ENCODE measurements around the gene GATAD1. TPM values are rescaled to one million over a fixed set of nuclear protein-coding genes. Genes with fewer than 3 reads are reported as not detected.
"Not testable (repeated sequence)": the region's sequence is repeated elsewhere in the genome, so short reads cannot be mapped to it uniquely, and the experiment has no call there.

The GATAD1 gene
- total RNA-seq, 1 donor from 2014 or later, result 26.2 TPM

GRCh38 chr7:92404170-92404614 is 43.1 kb upstream of the GATAD1 start:
- Mint-ChIP-seq H3K36me3 (ENCODE audit: low read depth) (peaks cover 12% of the 10 kb centered on the region), H3K4me3 (ENCODE audit: unreplicated experiment) (no peak overlapping the region), H3K27ac (ENCODE audit: unreplicated experiment) (no peak overlapping the region), H3K27me3 (ENCODE audit: low read depth) (no peaks in the 10 kb centered on the region), H3K9me3 (ENCODE audit: low read depth) (no peaks in the 10 kb centered on the region), H3K4me1 (ENCODE audit: low read depth) (no peaks in the 10 kb centered on the region)
- TF ChIP-seq, protein P1, sequence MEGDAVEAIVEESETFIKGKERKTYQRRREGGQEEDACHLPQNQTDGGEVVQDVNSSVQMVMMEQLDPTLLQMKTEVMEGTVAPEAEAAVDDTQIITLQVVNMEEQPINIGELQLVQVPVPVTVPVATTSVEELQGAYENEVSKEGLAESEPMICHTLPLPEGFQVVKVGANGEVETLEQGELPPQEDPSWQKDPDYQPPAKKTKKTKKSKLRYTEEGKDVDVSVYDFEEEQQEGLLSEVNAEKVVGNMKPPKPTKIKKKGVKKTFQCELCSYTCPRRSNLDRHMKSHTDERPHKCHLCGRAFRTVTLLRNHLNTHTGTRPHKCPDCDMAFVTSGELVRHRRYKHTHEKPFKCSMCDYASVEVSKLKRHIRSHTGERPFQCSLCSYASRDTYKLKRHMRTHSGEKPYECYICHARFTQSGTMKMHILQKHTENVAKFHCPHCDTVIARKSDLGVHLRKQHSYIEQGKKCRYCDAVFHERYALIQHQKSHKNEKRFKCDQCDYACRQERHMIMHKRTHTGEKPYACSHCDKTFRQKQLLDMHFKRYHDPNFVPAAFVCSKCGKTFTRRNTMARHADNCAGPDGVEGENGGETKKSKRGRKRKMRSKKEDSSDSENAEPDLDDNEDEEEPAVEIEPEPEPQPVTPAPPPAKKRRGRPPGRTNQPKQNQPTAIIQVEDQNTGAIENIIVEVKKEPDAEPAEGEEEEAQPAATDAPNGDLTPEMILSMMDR (IDR thresholded peaks at IDR 0.05), result peak; percentile 32
- no peak for DNase-seq (ENCODE audit: low spot score)

GRCh38 chr7:92409357-92409756 is 37.9 kb upstream of the GATAD1 start:
- no peaks in the 10 kb centered on the region for H3K4me1 Mint-ChIP-seq (ENCODE audit: low read depth)
- peaks cover 6% of the 10 kb centered on the region for H3K9me3 Mint-ChIP-seq (ENCODE audit: low read depth)
- TF ChIP-seq, protein P1 (IDR thresholded peaks at IDR 0.05), result no peak
- H3K27ac Mint-ChIP-seq (ENCODE audit: unreplicated experiment), result no peak overlapping the region
- peaks cover 5% of the 10 kb centered on the region for H3K27me3 Mint-ChIP-seq (ENCODE audit: low read depth)
- H3K36me3 Mint-ChIP-seq (ENCODE audit: low read depth), result peaks cover 2% of the 10 kb centered on the region
- no peak overlapping the region for H3K4me3 Mint-ChIP-seq (ENCODE audit: unreplicated experiment)
- DNase-seq (ENCODE audit: low spot score), result no peak

GRCh38 chr7:92410162-92410561 is 37.1 kb upstream of the GATAD1 start:
- DNase-seq (ENCODE audit: low spot score), result not testable (repeated sequence)

GRCh38 chr7:92412745-92413144 is 34.5 kb upstream of the GATAD1 start:
- Mint-ChIP-seq H3K27me3 (ENCODE audit: low read depth) (peaks cover 5% of the 10 kb centered on the region), H3K4me1 (ENCODE audit: low read depth) (no peaks in the 10 kb centered on the region)
- TF ChIP-seq, protein P1 (IDR thresholded peaks at IDR 0.05), result no peak

More at GRCh38 chr7:92410162-92410561, 37.1 kb upstream of the GATAD1 start:
- not testable (repeated sequence) for H3K27ac Mint-ChIP-seq (ENCODE audit: unreplicated experiment); H3K36me3 Mint-ChIP-seq (ENCODE audit: low read depth); H3K4me1 Mint-ChIP-seq (ENCODE audit: low read depth); H3K4me3 Mint-ChIP-seq (ENCODE audit: unreplicated experiment); H3K27me3 Mint-ChIP-seq (ENCODE audit: low read depth); H3K9me3 Mint-ChIP-seq (ENCODE audit: low read depth)

DNA sequence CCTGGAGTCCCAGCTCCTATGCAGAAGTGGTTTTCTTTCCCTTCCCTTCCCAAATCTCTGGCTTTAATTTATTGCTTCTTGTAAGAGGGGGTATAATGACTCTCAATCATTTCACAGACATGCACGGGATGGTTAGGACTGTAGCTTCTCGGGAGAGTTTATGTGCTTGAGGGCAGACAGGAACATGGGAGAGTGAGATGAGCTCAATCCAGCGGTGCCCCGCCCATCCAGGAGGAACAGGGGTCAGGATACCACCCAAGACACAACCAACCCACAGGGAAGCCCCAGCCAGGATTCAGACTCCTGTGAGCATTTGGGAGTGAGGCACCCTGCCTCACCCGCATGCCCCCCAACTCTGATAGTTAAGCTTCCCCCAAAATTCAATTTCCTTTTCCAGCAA is 33.7 kb upstream of the GATAD1 start:
- no peaks in the 10 kb centered on the region for H3K36me3 Mint-ChIP-seq (ENCODE audit: low read depth)
- no peak for DNase-seq (ENCODE audit: low spot score)
- H3K9me3 Mint-ChIP-seq (ENCODE audit: low read depth), result peaks cover 6% of the 10 kb centered on the region
- H3K27ac Mint-ChIP-seq (ENCODE audit: unreplicated experiment), result no peak overlapping the region
- H3K4me1 Mint-ChIP-seq (ENCODE audit: low read depth), result no peaks in the 10 kb centered on the region
- no peak overlapping the region for H3K4me3 Mint-ChIP-seq (ENCODE audit: unreplicated experiment)
- peaks cover 5% of the 10 kb centered on the region for H3K27me3 Mint-ChIP-seq (ENCODE audit: low read depth)
- TF ChIP-seq, protein P1 (IDR thresholded peaks at IDR 0.05), result no peak

More at GRCh38 chr7:92412745-92413144, 34.5 kb upstream of the GATAD1 start:
- no peak overlapping the region for H3K4me3 Mint-ChIP-seq (ENCODE audit: unreplicated experiment)
- H3K9me3 Mint-ChIP-seq (ENCODE audit: low read depth), result peaks cover 6% of the 10 kb centered on the region
- H3K36me3 Mint-ChIP-seq (ENCODE audit: low read depth), result no peaks in the 10 kb centered on the region
- no peak for DNase-seq (ENCODE audit: low spot score)
- H3K27ac Mint-ChIP-seq (ENCODE audit: unreplicated experiment), result no peak overlapping the region

- no peaks in the 10 kb centered on the region for H3K9me3 Mint-ChIP-seq (ENCODE audit: low read depth)
- peaks cover 5% of the 10 kb centered on the region for H3K27me3 Mint-ChIP-seq (ENCODE audit: low read depth)
- H3K27ac Mint-ChIP-seq (ENCODE audit: unreplicated experiment), result no peak overlapping the region
- H3K4me1 Mint-ChIP-seq (ENCODE audit: low read depth), result no peaks in the 10 kb centered on the region
- no peaks in the 10 kb centered on the region for H3K36me3 Mint-ChIP-seq (ENCODE audit: low read depth)
- no peak for DNase-seq (ENCODE audit: low spot score)
- TF ChIP-seq, protein P1 (IDR thresholded peaks at IDR 0.05), result no peak
- H3K4me3 Mint-ChIP-seq (ENCODE audit: unreplicated experiment), result no peak overlapping the region
Observed at GRCh38 chr7:92415225-92415624, 32.1 kb upstream of the GATAD1 start.

Measured in chondrocyte (in vitro differentiated cells).